ENCODE measurements around the gene UBASH3B.

The UBASH3B gene

GRCh38 chr11:122763108-122763507, 107.6 kb downstream of the UBASH3B start:
- DNase-seq: no peak

GRCh38 chr11:122764371-122765090, 109.0 kb downstream of the UBASH3B start:
- no peak for DNase-seq

GRCh38 chr11:122765487-122766131, 110.1 kb downstream of the UBASH3B start:
- no peak for DNase-seq

GRCh38 chr11:122769126-122769780, 113.7 kb downstream of the UBASH3B start:
- DNase-seq: no peak

GRCh38 chr11:122772945-122773344, 117.4 kb downstream of the UBASH3B start:
- no peak for DNase-seq

GRCh38 chr11:122773781-122774266, 118.3 kb downstream of the UBASH3B start:
- no peak for DNase-seq

GRCh38 chr11:122775675-122776271, 120.3 kb downstream of the UBASH3B start:
- DNase-seq: no peak

- DNase-seq: no peak
Measured at GRCh38 chr11:122776546-122776945, 121.0 kb downstream of the UBASH3B start.

- no peak for DNase-seq
Measured at GRCh38 chr11:122777343-122777742, 121.8 kb downstream of the UBASH3B start.

GRCh38 chr11:122778148-122778547, 122.6 kb downstream of the UBASH3B start:
- no peak for DNase-seq

GRCh38 chr11:122779047-122779629, 123.6 kb downstream of the UBASH3B start:
- no peak for DNase-seq

GRCh38 chr11:122780296-122780949, 124.9 kb downstream of the UBASH3B start:
- DNase-seq: no peak

- peak; percentile 49 to 72 (median 60) for DNase-seq
Measured at GRCh38 chr11:122781378-122782195, 126.1 kb downstream of the UBASH3B start.

- no peak for DNase-seq
Measured at GRCh38 chr11:122782222-122782621, 126.7 kb downstream of the UBASH3B start.

GRCh38 chr11:122784325-122784955, 128.9 kb downstream of the UBASH3B start:
- DNase-seq: no peak

GRCh38 chr11:122785031-122785541, 129.6 kb downstream of the UBASH3B start:
- DNase-seq: no peak

- no peak for DNase-seq
Measured at GRCh38 chr11:122786896-122787295, 131.4 kb downstream of the UBASH3B start.

GRCh38 chr11:122788781-122789535, 133.4 kb downstream of the UBASH3B start:
- no peak for DNase-seq

GRCh38 chr11:122789907-122790306, 134.4 kb downstream of the UBASH3B start:
- DNase-seq: no peak

GRCh38 chr11:122791411-122791810, 135.9 kb downstream of the UBASH3B start:
- DNase-seq: no peak

Measured in activated CD4-positive, CD25-positive, alpha-beta regulatory T cell (primary cell).